HG02678 (cell line): ENCODE results near the gene ZBTB4.

ENCODE experiments used
- ATAC-seq: cut with Tn5 transposase; IDR thresholded peaks from one replicate; pipeline ENCODE4 v1.9.1; 2021; ENCODE audit warnings: mild to moderate bottlenecking, moderate library complexity; ENCODE audit not compliant: unreplicated experiment

ZBTB4 gene

GRCh38 chr17:7479213-7480088 is at the start of gene ZBTB4:
Gene ZBTB4 (minus strand): TSS chr17:7479631. CDS start chr17:7466801, 12,830 bp downstream.
- ATAC-seq, result no peak

GRCh38 chr17:7528842-7529241 is 49.4 kb upstream of the ZBTB4 start:
- no peak for ATAC-seq

- ATAC-seq, result no peak
These were observed 43.6 kb upstream of the ZBTB4 start for GRCh38 chr17:7523033-7523432.

GRCh38 chr17:7515911-7516610 is 36.6 kb upstream of the ZBTB4 start:
- ATAC-seq, result no peak

GRCh38 chr17:7513850-7514419 is 34.5 kb upstream of the ZBTB4 start:
- ATAC-seq, result no peak

- no peak for ATAC-seq
These were observed 33.6 kb upstream of the ZBTB4 start for GRCh38 chr17:7512824-7513540.

- ATAC-seq, result no peak
These were observed 32.7 kb upstream of the ZBTB4 start for GRCh38 chr17:7512105-7512504.

GRCh38 chr17:7511108-7511507 is 31.7 kb upstream of the ZBTB4 start:
- ATAC-seq, result no peak

GRCh38 chr17:7509937-7510336 is 30.5 kb upstream of the ZBTB4 start:
- no peak for ATAC-seq

- no peak for ATAC-seq
These were observed 29.4 kb upstream of the ZBTB4 start for GRCh38 chr17:7508846-7509245.

GRCh38 chr17:7508145-7508544 is 28.7 kb upstream of the ZBTB4 start:
- ATAC-seq, result no peak

- ATAC-seq, result no peak
These were observed 24.1 kb upstream of the ZBTB4 start for GRCh38 chr17:7503521-7503920.

GRCh38 chr17:7502987-7503386 is 23.6 kb upstream of the ZBTB4 start:
- no peak for ATAC-seq

- no peak for ATAC-seq
These were observed 22.9 kb upstream of the ZBTB4 start for GRCh38 chr17:7502171-7502847.

- no peak for ATAC-seq
These were observed 22.3 kb upstream of the ZBTB4 start for GRCh38 chr17:7501729-7502128.

- no peak for ATAC-seq
These were observed 19.7 kb upstream of the ZBTB4 start for GRCh38 chr17:7499161-7499560.

- ATAC-seq, result no peak
These were observed 18.2 kb upstream of the ZBTB4 start for GRCh38 chr17:7497636-7498035.

- no peak for ATAC-seq
These were observed 17.8 kb upstream of the ZBTB4 start for GRCh38 chr17:7497228-7497627.

- ATAC-seq, result no peak
These were observed 17.2 kb upstream of the ZBTB4 start for GRCh38 chr17:7496470-7497183.

- no peak for ATAC-seq
These were observed 16.5 kb upstream of the ZBTB4 start for GRCh38 chr17:7495906-7496434.
